Esophagus muscularis mucosa (tissue), 3 donors: ENCODE measurements around the gene IQCC.

Experiments used
- CTCF ChIP-seq, 3 experiments: fragments of 200-600 bp in 2 of 3; fragments of 450-650 bp in 1 of 3; sonication (generic) in 2 of 3; IDR thresholded peaks; one replicate each; pipeline ENCODE4 v1.5.1; 2017 to 2019; ENCODE audit warnings: antibody characterized with exemption in 3 of 3, mild to moderate bottlenecking in 2 of 3, moderate library complexity in 1 of 3
- POLR2AphosphoS5 ChIP-seq, 2 donors: sonication (generic); formaldehyde crosslinking; IDR thresholded peaks; one replicate each; pipeline ENCODE4 v1.6.1; 2017; ENCODE audit warnings: antibody characterized with exemption in 2 of 2

GRCh38 chr1:32200226-32201010 lies 5.1 kb upstream of the IQCC start, which contains the start of gene CCDC28B:
- no peak for TF ChIP-seq CTCF (IDR thresholded peaks at IDR 0.05)
- TF ChIP-seq POLR2AphosphoS5 (IDR thresholded peaks at IDR 0.05), result peak; percentile 54 to 62
